Measurements from ENCODE around the gene AHR.

The AHR gene

GRCh38 chr7:17298102-17298839, at the start of gene AHR:
AHR (plus strand) TSS chr7:17298652; CDS start chr7:17299265, 613 bp downstream.
- peak; percentile 74 to 80 for DNase-seq

DNA sequence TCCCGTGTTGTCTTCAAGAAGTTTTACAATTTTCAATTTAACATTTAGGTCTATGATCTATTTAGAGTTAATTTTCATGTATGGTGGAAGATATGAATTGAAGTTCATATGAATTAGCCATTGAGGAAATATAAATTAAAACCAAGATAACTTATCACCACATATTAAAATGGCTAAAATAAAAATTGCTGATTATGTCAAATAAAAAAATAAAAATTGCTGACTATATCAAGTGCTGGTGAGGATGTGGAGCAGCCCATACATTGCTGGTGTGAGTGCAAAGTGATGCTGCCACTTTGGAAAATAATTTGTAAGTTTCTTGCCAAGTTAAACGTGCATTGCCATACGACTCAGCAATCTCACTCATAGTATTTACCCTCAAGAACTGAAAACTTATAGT, 44.6 kb upstream of the AHR start:
- no peak for DNase-seq

DNA sequence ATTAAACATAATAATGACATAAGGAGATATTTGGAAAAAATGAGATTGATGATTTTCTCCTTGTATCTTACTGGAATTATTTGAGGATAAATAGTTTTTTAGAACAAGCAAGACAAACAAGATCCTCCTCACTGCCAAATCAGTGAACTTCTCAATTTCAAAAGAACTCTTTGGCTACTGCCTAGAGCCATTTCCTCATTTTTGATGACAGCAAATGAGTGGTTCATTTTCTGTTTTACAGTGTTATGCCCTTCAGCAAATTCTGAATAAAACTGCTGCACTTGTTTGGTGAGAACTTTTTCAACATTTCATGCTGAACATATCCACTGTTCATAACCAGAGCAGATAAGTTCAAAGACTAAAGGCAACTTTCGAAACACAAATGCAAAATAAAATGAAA, 42.5 kb upstream of the AHR start:
- peak; percentile 9 to 33 for DNase-seq

GRCh38 chr7:17256375-17256774, 42.1 kb upstream of the AHR start:
- DNase-seq = no peak

DNA sequence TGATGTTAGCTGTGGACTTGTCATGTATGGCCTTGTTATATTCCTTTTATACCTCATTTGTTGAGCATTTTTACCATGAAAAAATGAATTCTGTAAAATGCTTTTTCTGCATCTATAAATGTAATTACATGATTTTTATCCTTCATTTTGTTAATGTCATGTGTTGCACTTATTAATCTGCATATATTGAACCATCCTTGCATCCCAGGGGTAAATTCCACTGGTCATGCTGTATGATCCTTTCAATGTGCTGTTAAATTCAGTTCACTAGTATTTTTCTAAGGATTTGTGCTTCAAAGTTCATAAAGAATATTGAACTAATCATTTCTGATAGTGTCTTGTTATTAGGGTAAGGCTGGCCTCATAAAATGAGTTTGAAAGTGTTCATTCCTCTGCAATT, 31.9 kb upstream of the AHR start:
- DNase-seq = no peak

DNA sequence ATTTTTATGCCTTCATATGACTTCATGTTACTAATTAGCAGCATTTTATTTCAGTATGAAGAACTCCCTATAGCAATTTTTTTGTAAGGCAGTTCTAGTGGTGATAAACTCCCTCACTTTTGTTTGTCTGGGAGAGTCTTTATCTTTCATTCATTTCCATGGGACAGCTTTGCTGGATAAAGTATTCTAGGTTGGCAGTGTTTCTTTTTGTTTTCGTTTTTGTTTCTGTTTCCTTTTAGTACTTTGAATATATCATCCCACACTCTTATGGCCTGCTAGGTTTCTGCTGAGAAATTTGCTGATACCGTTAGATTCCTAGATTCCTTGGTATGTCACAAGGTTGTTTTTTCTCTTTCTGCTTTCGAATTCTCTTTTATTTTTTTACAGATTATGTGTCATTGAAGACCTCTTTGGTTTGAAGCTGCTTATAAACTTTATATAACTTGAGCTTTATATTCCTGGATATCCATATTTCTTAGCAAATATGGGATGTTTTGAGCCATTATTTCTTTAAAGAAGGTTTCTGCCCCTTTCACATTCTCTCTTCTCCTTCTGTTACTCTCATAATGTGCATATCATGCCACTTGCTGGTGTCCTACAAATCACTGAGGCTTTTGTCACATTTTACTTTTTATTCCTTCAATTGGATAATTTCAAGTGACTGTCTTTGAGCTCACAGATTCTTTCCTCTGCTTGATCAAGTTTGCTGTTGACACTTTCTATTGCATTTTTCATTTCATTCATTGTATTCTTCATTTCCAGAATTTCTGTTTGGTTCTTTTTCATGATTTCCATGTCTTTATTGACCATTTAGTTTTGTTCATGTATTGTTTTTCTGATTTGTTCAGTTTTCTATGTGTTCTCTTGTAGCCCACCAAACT, 28.9 kb upstream of the AHR start:
- no peak for DNase-seq

- peak in 1 of 2 experiments; percentile 24 for DNase-seq
Observed at GRCh38 chr7:17274551-17275245, 23.8 kb upstream of the AHR start.

GRCh38 chr7:17275749-17276671, 22.4 kb upstream of the AHR start:
- no peak for DNase-seq

DNA sequence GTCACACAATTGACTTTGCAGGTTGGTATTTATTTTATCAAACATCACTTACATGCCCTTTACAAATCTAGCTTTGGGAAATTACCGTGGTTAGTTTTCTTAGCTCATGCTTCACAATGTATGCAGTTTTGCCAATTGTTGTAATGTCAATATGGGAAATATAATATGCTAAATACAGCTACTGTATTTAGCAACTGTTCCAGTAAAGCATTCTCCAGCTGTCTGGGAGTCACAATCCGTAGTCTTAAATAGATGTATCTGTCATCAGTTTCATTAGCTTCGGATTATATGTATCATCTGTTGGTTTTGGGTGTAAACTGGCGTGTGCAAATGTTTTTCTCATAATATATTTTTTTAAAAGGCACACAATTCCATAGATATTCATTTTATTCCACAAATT, 19.4 kb upstream of the AHR start:
- DNase-seq = no peak

GRCh38 chr7:17289074-17289645, 9.3 kb upstream of the AHR start:
- no peak for DNase-seq

DNA sequence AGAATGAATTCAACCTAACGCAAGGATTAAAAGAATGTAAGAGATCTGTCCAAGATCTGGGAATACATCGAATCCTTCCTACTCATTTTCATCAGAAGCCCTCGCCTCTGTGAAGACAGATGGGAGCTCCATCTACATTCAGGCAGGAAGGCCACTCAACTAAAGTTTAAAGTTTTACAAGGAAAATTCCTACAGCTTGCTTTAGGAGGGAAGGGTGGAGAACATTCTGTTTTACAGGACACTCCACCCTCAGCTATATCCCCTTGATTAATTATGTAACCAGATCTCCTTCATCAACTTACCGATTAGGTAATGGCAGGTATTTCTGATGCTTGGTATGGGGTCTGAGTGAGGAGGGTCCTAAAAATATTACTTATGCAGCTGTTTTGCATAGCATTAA, 5.6 kb upstream of the AHR start:
- DNase-seq = no peak

GRCh38 chr7:17293481-17293880, 5.0 kb upstream of the AHR start:
- no peak for DNase-seq

GRCh38 chr7:17297243-17297642, 1.2 kb upstream of the AHR start:
- DNase-seq = peak in 1 of 2 experiments; percentile 25

GRCh38 chr7:17298840-17299482, 509 bp downstream of the AHR start:
- no peak for DNase-seq

DNA sequence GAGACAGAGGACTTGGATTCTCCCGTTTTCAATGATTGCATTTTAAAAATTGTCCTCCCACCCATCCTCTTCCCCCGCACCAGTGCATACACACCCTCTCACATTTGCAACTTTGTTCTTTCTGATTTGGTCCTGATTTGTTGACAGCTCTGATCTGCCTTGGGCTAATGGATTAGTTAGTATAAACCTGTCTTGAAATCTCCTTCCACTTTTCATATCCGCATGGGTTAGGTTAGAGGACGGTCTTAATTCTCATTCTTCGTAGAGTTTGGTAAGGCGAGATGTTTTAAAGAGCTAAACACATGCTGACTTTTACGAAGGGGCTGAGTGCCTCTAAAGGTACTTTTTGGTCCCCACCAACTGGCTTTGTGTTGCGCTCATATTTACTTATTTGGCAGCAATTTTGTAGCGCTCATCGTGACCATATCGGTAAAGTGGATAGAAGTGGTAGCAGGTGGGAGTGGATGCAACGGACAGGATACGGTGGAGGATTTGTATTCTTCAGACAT, 1.1 kb downstream of the AHR start:
- DNase-seq = peak; percentile 33 to 44

GRCh38 chr7:17300012-17300411, 1.6 kb downstream of the AHR start:
- peak in 1 of 2 experiments; percentile 8 for DNase-seq

DNA sequence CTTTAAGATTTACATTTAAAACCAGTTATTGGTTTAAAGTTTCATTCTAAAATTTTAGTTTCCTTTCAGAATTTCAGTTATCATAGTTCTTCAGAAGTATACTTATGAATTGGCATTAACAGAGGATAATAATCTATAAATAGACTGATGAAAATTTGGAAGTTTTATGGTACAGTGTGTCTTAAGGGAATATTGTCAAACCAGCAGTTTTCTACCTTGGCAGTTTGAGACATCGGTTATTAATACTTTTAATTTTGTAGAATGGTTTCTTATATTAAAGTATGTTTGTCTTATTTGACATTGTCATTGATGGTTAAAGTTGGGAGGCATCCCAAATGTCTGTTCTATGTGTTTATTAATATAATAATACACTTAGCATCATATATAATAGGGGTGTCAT, 2.0 kb downstream of the AHR start:
- no peak for DNase-seq

GRCh38 chr7:17301471-17302456, 3.3 kb downstream of the AHR start:
- peak; percentile 31 to 54 for DNase-seq

GRCh38 chr7:17302575-17303142, 4.2 kb downstream of the AHR start:
- peak; percentile 51 to 60 for DNase-seq

- DNase-seq = peak; percentile 39 to 55
Observed at GRCh38 chr7:17304926-17305325, 6.5 kb downstream of the AHR start.

Data from AML-193 (cell line).